H9 (cell line): ENCODE results near the gene PROM1. TPM values are rescaled to one million over a fixed set of nuclear protein-coding genes. Genes with fewer than 3 reads are reported as not detected.

Experiments
- DNase-seq: peaks from one replicate; pipeline ENCODE4 v3.0.0-alpha.2; 2017
- H2AFZ ChIP-seq: one replicate; pipeline ENCODE4 v1.6.1; 2013; ENCODE audit warnings: mild to moderate bottlenecking, low read length, control low read depth, moderate library complexity
- H2AK5ac ChIP-seq: 2 replicates; pipeline ENCODE4 v1.6.1; 2013; ENCODE audit warnings: low read length, control low read depth, mixed read lengths; ENCODE audit not compliant: insufficient read length
- H2BK120ac ChIP-seq: one replicate; pipeline ENCODE4 v1.6.1; 2013; ENCODE audit warnings: low read depth, mild to moderate bottlenecking, low read length, control low read depth, inconsistent platforms; ENCODE audit not compliant: poor library complexity, severe bottlenecking
- H2BK12ac ChIP-seq: 2 replicates; pipeline ENCODE4 v1.6.1; 2013; ENCODE audit warnings: low read length, control low read depth, mixed read lengths, low read depth; ENCODE audit not compliant: insufficient read length
- H2BK15ac ChIP-seq: 2 replicates; pipeline ENCODE4 v1.6.1; 2013; ENCODE audit warnings: low read depth, low read length, control low read depth
- H2BK20ac ChIP-seq: one replicate; pipeline ENCODE4 v1.6.1; 2013; ENCODE audit warnings: low read depth, mild to moderate bottlenecking, low read length, control low read depth, inconsistent platforms; ENCODE audit not compliant: poor library complexity, severe bottlenecking
- H2BK5ac ChIP-seq: 2 replicates; pipeline ENCODE4 v1.6.1; 2013; ENCODE audit warnings: low read length, control low read depth, mixed read lengths; ENCODE audit not compliant: insufficient read length
- H3K14ac ChIP-seq: 2 replicates; pipeline ENCODE4 v1.6.1; 2013; ENCODE audit warnings: low read length, control low read depth; ENCODE audit not compliant: insufficient read depth
- H3K18ac ChIP-seq: 2 replicates; pipeline ENCODE4 v1.6.1; 2013; ENCODE audit warnings: low read depth, mild to moderate bottlenecking, mixed read lengths, low read length, control low read depth; ENCODE audit not compliant: insufficient read length
- H3K23ac ChIP-seq: 2 replicates; pipeline ENCODE4 v1.6.1; 2013; ENCODE audit warnings: low read length, control low read depth, mixed read lengths, low read depth; ENCODE audit not compliant: insufficient read length
- H3K23me2 ChIP-seq: 2 replicates; pipeline ENCODE4 v1.6.1; 2013; ENCODE audit warnings: low read depth, mild to moderate bottlenecking, mixed read lengths, low read length, control low read depth; ENCODE audit not compliant: insufficient read length, poor library complexity, severe bottlenecking
- H3K27ac ChIP-seq: 2 replicates; pipeline ENCODE4 v1.5.1; 2013; ENCODE audit warnings: low read length, control low read depth, mixed read lengths, low read depth; ENCODE audit not compliant: insufficient read length
- H3K27me3 ChIP-seq: 2 replicates; pipeline ENCODE4 v1.6.1; 2013; ENCODE audit warnings: low read length, control low read depth, inconsistent platforms; ENCODE audit not compliant: insufficient read depth
- H3K4ac ChIP-seq: 2 replicates; pipeline ENCODE4 v1.6.1; 2013; ENCODE audit warnings: low read depth, mild to moderate bottlenecking, control low read depth, inconsistent platforms, low read length, moderate library complexity
- H3K4me1 ChIP-seq: 2 replicates; pipeline ENCODE4 v1.6.1; 2013; ENCODE audit warnings: low read length, control low read depth, inconsistent platforms; ENCODE audit not compliant: insufficient read depth
- H3K4me2 ChIP-seq: 2 replicates; pipeline ENCODE4 v1.6.1; 2013; ENCODE audit warnings: low read length, control low read depth, mixed read lengths; ENCODE audit not compliant: insufficient read length, insufficient read depth
- H3K56ac ChIP-seq: 2 replicates; pipeline ENCODE4 v1.6.1; 2013; ENCODE audit warnings: low read depth, mild to moderate bottlenecking, mixed read lengths, low read length, control low read depth; ENCODE audit not compliant: insufficient read length
- H3K79me1 ChIP-seq: 2 replicates; pipeline ENCODE4 v1.6.1; 2013; ENCODE audit warnings: low read depth, mild to moderate bottlenecking, moderate library complexity, low read length, control low read depth, inconsistent platforms; ENCODE audit not compliant: insufficient read depth, poor library complexity, severe bottlenecking
- H3K79me2 ChIP-seq: 2 replicates; pipeline ENCODE4 v1.6.1; 2013; ENCODE audit warnings: low read length, control low read depth, inconsistent platforms; ENCODE audit not compliant: insufficient read depth
- H3K9ac ChIP-seq: 2 replicates; pipeline ENCODE4 v1.6.1; 2013; ENCODE audit warnings: low read length, control low read depth, mixed read lengths; ENCODE audit not compliant: insufficient read length; ENCODE audit errors: extremely low read depth
- H3K9me3 ChIP-seq: one replicate; pipeline ENCODE4 v1.6.1; 2013; ENCODE audit warnings: low read depth, low read length, inconsistent platforms; ENCODE audit not compliant: control insufficient read depth
- H3T11ph ChIP-seq: one replicate; pipeline ENCODE4 v1.6.1; 2013; ENCODE audit warnings: mild to moderate bottlenecking, low read length, control low read depth, inconsistent platforms
- H4K20me1 ChIP-seq: one replicate; pipeline ENCODE4 v1.6.1; 2013; ENCODE audit not compliant: control insufficient read depth, insufficient read length, insufficient read depth
- H4K5ac ChIP-seq: 2 replicates; pipeline ENCODE4 v1.6.1; 2013; ENCODE audit warnings: low read depth, mild to moderate bottlenecking, mixed read lengths, low read length, control low read depth; ENCODE audit not compliant: insufficient read length
- H4K8ac ChIP-seq: replicated peaks from 2 replicates; pipeline ENCODE4 v1.6.1; 2013; ENCODE audit warnings: low read length, control low read depth, mixed read lengths, low read depth; ENCODE audit not compliant: insufficient read length
- H4K91ac ChIP-seq: 2 replicates; pipeline ENCODE4 v1.6.1; 2013; ENCODE audit warnings: low read depth, mild to moderate bottlenecking, moderate library complexity, mixed read lengths, low read length, control low read depth; ENCODE audit not compliant: insufficient read length
- H3K27ac Mint-ChIP-seq, 3 experiments: 2 replicates in 2 of 3; 3 replicates in 1 of 3; pipeline ENCODE4 v1.8.0; 2020 to 2021; ENCODE audit warnings: mixed read lengths in 3 of 3, mild to moderate bottlenecking in 1 of 3, moderate library complexity in 1 of 3
- H3K27me3 Mint-ChIP-seq: 2 replicates; pipeline ENCODE4 v1.8.0; 2021; ENCODE audit warnings: low read depth, mild to moderate bottlenecking, moderate library complexity, mixed read lengths
- H3K36me3 Mint-ChIP-seq, 3 experiments: 2 replicates in 2 of 3; 3 replicates in 1 of 3; pipeline ENCODE4 v1.8.0; 2020 to 2021; ENCODE audit warnings: low read depth in 3 of 3, mixed read lengths in 3 of 3; ENCODE audit not compliant: insufficient read depth in 1 of 3
- H3K4me1 Mint-ChIP-seq, 2 experiments: 2 replicates each; pipeline ENCODE4 v1.8.0; 2020; ENCODE audit warnings: mixed read lengths in 2 of 2
- H3K4me3 Mint-ChIP-seq, 2 experiments: 2 replicates in 1 of 2; 3 replicates in 1 of 2; pipeline ENCODE4 v1.8.0; 2020 to 2021; ENCODE audit warnings: mild to moderate bottlenecking in 2 of 2, mixed read lengths in 2 of 2, moderate library complexity in 1 of 2
- H3K9me3 Mint-ChIP-seq, 2 experiments: 2 replicates in 1 of 2; 3 replicates in 1 of 2; pipeline ENCODE4 v1.8.0; 2020; ENCODE audit warnings: mild to moderate bottlenecking in 2 of 2, mixed read lengths in 2 of 2, moderate library complexity in 1 of 2
- WGBS: extraction: QIAGEN DNeasy Blood & Tissue Kit; methylation state at CpG from one replicate; pipeline ENCODE4 v1.1.7; 2013; ENCODE audit warnings: missing lambda C conversion rate, low lambda C conversion rate, mixed read lengths; ENCODE audit not compliant: insufficient read length; ENCODE audit errors: extremely low coverage; 5-methylcytosine and 5-hydroxymethylcytosine counted together
- total RNA-seq: library from RNA; stranded (reverse); gene quantifications from 2 replicates; pipeline ENCODE4 v1.2.1, GENCODE V29; 2021
- TF ChIP-seq, protein P1 (sequence below): fragments of 200-600 bp; sonication (generic); conservative IDR thresholded peaks from 3 replicates; pipeline ENCODE4 v1.8.0; 2021; ENCODE audit warnings: antibody characterized with exemption, mild to moderate bottlenecking

The PROM1 gene
- total RNA-seq, 1 experiment from 2014 or later: 98.3 TPM

- no peak overlapping the region for H3K23ac ChIP-seq
- H3K79me1 ChIP-seq: peaks cover 3% of the 10 kb centered on the region
- H2AK5ac ChIP-seq: no peak overlapping the region
- no peak overlapping the region for H3K4me2 ChIP-seq
- no peak overlapping the region for H2BK5ac ChIP-seq
- H2BK12ac ChIP-seq: no peak overlapping the region
- H4K91ac ChIP-seq: no peak overlapping the region
- H3K9ac ChIP-seq: no peak overlapping the region
- H3K27ac ChIP-seq: no peak overlapping the region
- no peaks in the 10 kb centered on the region for H4K20me1 ChIP-seq
- Mint-ChIP-seq H3K27me3 (no peaks in the 10 kb centered on the region), H3K27ac (peak overlapping the region; percentile 10 to 75 (median 25); a peak in 5 of 7 replicates), H3K4me3 (no peak overlapping the region), H3K36me3 (peaks cover 1 to 29% (median 14%) of the 10 kb centered on the region in 3 experiments; a peak in 5 of 7 replicates), H3K9me3 (no peaks in the 10 kb centered on the region), H3K4me1 (peaks cover 9 to 19% of the 10 kb centered on the region in 2 experiments; a peak in 3 of 4 replicates)
- H3K27me3 ChIP-seq: no peaks in the 10 kb centered on the region
- H3K23me2 ChIP-seq: no peaks in the 10 kb centered on the region
- no peak overlapping the region for H3K14ac ChIP-seq
- H2BK20ac ChIP-seq: no peak overlapping the region
- H2BK15ac ChIP-seq: no peak overlapping the region
- H2AFZ ChIP-seq: no peak overlapping the region
- no peaks in the 10 kb centered on the region for H3K9me3 ChIP-seq
- no peak overlapping the region for H4K8ac ChIP-seq
- no peak overlapping the region for H3K4ac ChIP-seq
- H3K79me2 ChIP-seq: no peaks in the 10 kb centered on the region; the same call in 1 of the 2 replicates
- no peak for DNase-seq
- no peak overlapping the region for H4K5ac ChIP-seq
- no peaks in the 10 kb centered on the region for H3K4me1 ChIP-seq
- TF ChIP-seq, protein P1, sequence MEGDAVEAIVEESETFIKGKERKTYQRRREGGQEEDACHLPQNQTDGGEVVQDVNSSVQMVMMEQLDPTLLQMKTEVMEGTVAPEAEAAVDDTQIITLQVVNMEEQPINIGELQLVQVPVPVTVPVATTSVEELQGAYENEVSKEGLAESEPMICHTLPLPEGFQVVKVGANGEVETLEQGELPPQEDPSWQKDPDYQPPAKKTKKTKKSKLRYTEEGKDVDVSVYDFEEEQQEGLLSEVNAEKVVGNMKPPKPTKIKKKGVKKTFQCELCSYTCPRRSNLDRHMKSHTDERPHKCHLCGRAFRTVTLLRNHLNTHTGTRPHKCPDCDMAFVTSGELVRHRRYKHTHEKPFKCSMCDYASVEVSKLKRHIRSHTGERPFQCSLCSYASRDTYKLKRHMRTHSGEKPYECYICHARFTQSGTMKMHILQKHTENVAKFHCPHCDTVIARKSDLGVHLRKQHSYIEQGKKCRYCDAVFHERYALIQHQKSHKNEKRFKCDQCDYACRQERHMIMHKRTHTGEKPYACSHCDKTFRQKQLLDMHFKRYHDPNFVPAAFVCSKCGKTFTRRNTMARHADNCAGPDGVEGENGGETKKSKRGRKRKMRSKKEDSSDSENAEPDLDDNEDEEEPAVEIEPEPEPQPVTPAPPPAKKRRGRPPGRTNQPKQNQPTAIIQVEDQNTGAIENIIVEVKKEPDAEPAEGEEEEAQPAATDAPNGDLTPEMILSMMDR: no peak
- no peak overlapping the region for H3T11ph ChIP-seq
- no peak overlapping the region for H2BK120ac ChIP-seq
- H3K56ac ChIP-seq: no peak overlapping the region
- no peak overlapping the region for H3K18ac ChIP-seq
- no CpG with 5 or more reads among the region's 7 CpGs for WGBS
Measured at GRCh38 chr4:16055873-16056272, 27.9 kb downstream of the PROM1 start.
